SU-DHL-6 (cell line): ENCODE results near the gene PIGL.
A peak's percentile ranks its signal among the peaks of the same experiment; 100 is the strongest.

Source experiments
- H2AFZ ChIP-seq: fragments of 200-600 bp; sonication (generic); 2 replicates; pipeline ENCODE4 v1.6.1; 2014; ENCODE audit warnings: low read depth, mild to moderate bottlenecking, moderate library complexity, mixed read lengths, antibody characterized with exemption, low read length; ENCODE audit not compliant: severe bottlenecking
- H3F3A ChIP-seq: fragments of 200-600 bp; shearing (Covaris generic); 2 replicates; pipeline ENCODE4 v1.6.0; 2016; ENCODE audit warnings: antibody characterized with exemption, mild to moderate bottlenecking; ENCODE audit not compliant: insufficient read depth
- H3K27ac ChIP-seq: fragments of 200-600 bp; sonication (generic); 2 replicates; pipeline ENCODE4 v1.5.1; 2016; ENCODE audit warnings: low read depth, mild to moderate bottlenecking, low read length, moderate library complexity, mixed read lengths
- H3K27me3 ChIP-seq: fragments of 200-600 bp; sonication (generic), shearing (Covaris generic); 2 replicates; pipeline ENCODE4 v1.6.0; 2014; ENCODE audit warnings: mild to moderate bottlenecking, low read length
- H3K36me3 ChIP-seq: fragments of 200-600 bp; sonication (generic); 2 replicates; pipeline ENCODE4 v1.6.1; 2014; ENCODE audit warnings: mild to moderate bottlenecking, low read length, mixed read lengths
- H3K4me2 ChIP-seq: fragments of 300-600, 200-600 bp; shearing (Covaris generic), sonication (generic); 2 replicates; pipeline ENCODE4 v1.6.0; 2014; ENCODE audit warnings: low read length, low read depth, mild to moderate bottlenecking; ENCODE audit not compliant: poor library complexity, severe bottlenecking
- H3K4me3 ChIP-seq: fragments of 200-600 bp; sonication (generic); 2 replicates; pipeline ENCODE4 v1.5.1; 2014; ENCODE audit warnings: antibody characterized with exemption, low read length, mild to moderate bottlenecking, mixed read lengths; ENCODE audit not compliant: insufficient read depth, poor library complexity, severe bottlenecking
- H3K79me2 ChIP-seq: fragments of 200-600 bp; sonication (generic); 2 replicates; pipeline ENCODE4 v1.6.1; 2014; ENCODE audit warnings: mild to moderate bottlenecking, low read length, moderate library complexity; ENCODE audit not compliant: insufficient read depth
- H3K9ac ChIP-seq: fragments of 200-600 bp; sonication (generic); 2 replicates; pipeline ENCODE4 v1.7.0; 2014; ENCODE audit warnings: mild to moderate bottlenecking, low read length
- H3K9me2 ChIP-seq: fragments of 200-600 bp; sonication (generic); replicated peaks from 2 replicates; pipeline ENCODE4 v1.6.1; 2014; ENCODE audit warnings: low read length; ENCODE audit not compliant: insufficient read depth
- H3K9me3 ChIP-seq: fragments of 200-600 bp; sonication (generic); 2 replicates; pipeline ENCODE4 v1.6.1; 2014; ENCODE audit warnings: low read length, mixed read lengths; ENCODE audit not compliant: insufficient read depth
- H4K20me1 ChIP-seq: fragments of 200-600 bp; sonication (generic); 2 replicates; pipeline ENCODE4 v1.6.1; 2014; ENCODE audit warnings: low read depth, mild to moderate bottlenecking, antibody characterized with exemption, low read length, moderate library complexity, mixed read lengths
- CTCF ChIP-seq: fragments of 200-600 bp; sonication (generic); IDR thresholded peaks from one replicate; pipeline ENCODE4 v1.5.1; 2017; ENCODE audit warnings: antibody characterized with exemption, mild to moderate bottlenecking, low read length, moderate library complexity; ENCODE audit not compliant: insufficient read depth, poor library complexity, severe bottlenecking
- EZH2phosphoT487 ChIP-seq: fragments of 200-600 bp; sonication (generic), shearing (Covaris generic); conservative IDR thresholded peaks from 2 replicates; pipeline ENCODE4 v1.6.1; 2018; ENCODE audit warnings: mild to moderate bottlenecking, antibody characterized with exemption, low read length, moderate library complexity, mixed read lengths

The PIGL gene

GRCh38 chr17:16261049-16261448 lies 44.0 kb downstream of the PIGL start:
- no peak overlapping the region for H3K27ac ChIP-seq
- H3K4me2 ChIP-seq: no peak overlapping the region
- H3K27me3 ChIP-seq: no peaks in the 10 kb centered on the region
- no peak overlapping the region for H3K9ac ChIP-seq
- 0 out of 2 replicates have a peak, but pooled peaks cover 4% of the 10 kb centered on the region for H3K36me3 ChIP-seq
- H3K79me2 ChIP-seq: no peaks in the 10 kb centered on the region
- H3K9me3 ChIP-seq: peaks cover 11% of the 10 kb centered on the region; the same call in 1 of the 2 replicates
- no peak overlapping the region for H3K4me3 ChIP-seq
- no peak for TF ChIP-seq CTCF
- TF ChIP-seq EZH2phosphoT487: no peak
- H4K20me1 ChIP-seq: no peaks in the 10 kb centered on the region
- H3K9me2 ChIP-seq: no peaks in the 10 kb centered on the region
- H2AFZ ChIP-seq: no peak overlapping the region
- no peaks in the 10 kb centered on the region for H3F3A ChIP-seq

GRCh38 chr17:16262201-16262600 lies 45.2 kb downstream of the PIGL start:
- H3K9me2 ChIP-seq: no peaks in the 10 kb centered on the region
- H2AFZ ChIP-seq: no peak overlapping the region
- no peak overlapping the region for H3K9ac ChIP-seq
- H4K20me1 ChIP-seq: no peaks in the 10 kb centered on the region
- H3K4me2 ChIP-seq: no peak overlapping the region
- H3K4me3 ChIP-seq: no peak overlapping the region
- H3K27ac ChIP-seq: no peak overlapping the region
- H3F3A ChIP-seq: no peaks in the 10 kb centered on the region
- no peak for TF ChIP-seq CTCF
- TF ChIP-seq EZH2phosphoT487: no peak
- H3K36me3 ChIP-seq: 0 out of 2 replicates have a peak, but pooled peaks cover 4% of the 10 kb centered on the region
- no peaks in the 10 kb centered on the region for H3K27me3 ChIP-seq
- peaks cover 11% of the 10 kb centered on the region; the same call in 1 of the 2 replicates for H3K9me3 ChIP-seq
- H3K79me2 ChIP-seq: no peaks in the 10 kb centered on the region

- peaks cover 5% of the 10 kb centered on the region; the same call in 1 of the 2 replicates for H3F3A ChIP-seq
- no peaks in the 10 kb centered on the region for H3K79me2 ChIP-seq
- H3K9ac ChIP-seq: no peak overlapping the region
- H3K9me2 ChIP-seq: no peaks in the 10 kb centered on the region
- H3K9me3 ChIP-seq: no peaks in the 10 kb centered on the region
- TF ChIP-seq EZH2phosphoT487 (no peak), CTCF (no peak)
- no peak overlapping the region for H3K4me3 ChIP-seq
- H3K27me3 ChIP-seq: no peaks in the 10 kb centered on the region
- no peaks in the 10 kb centered on the region for H4K20me1 ChIP-seq
- no peak overlapping the region for H2AFZ ChIP-seq
- peak overlapping the region; percentile 45 for H3K4me2 ChIP-seq
- H3K36me3 ChIP-seq: no peaks in the 10 kb centered on the region
- H3K27ac ChIP-seq: peak overlapping the region; percentile 85
Measured at GRCh38 chr17:16267174-16267573, 50.2 kb downstream of the PIGL start.
